OCI-LY1 (cell line): ENCODE data around the gene AKR7A2.

Experiments used
- H2AFZ ChIP-seq: fragments of 200-600 bp; sonication (generic), shearing (Covaris generic); 2 replicates; pipeline ENCODE4 v1.6.0; 2014; ENCODE audit warnings: antibody characterized with exemption, mild to moderate bottlenecking, low read length
- H3F3A ChIP-seq: fragments of 200-600 bp; sonication (generic), shearing (Covaris generic); 2 replicates; pipeline ENCODE4 v1.6.0; 2014; ENCODE audit warnings: mild to moderate bottlenecking, antibody characterized with exemption, low read length, moderate library complexity; ENCODE audit not compliant: insufficient read depth
- H3K27ac ChIP-seq: fragments of 200-600 bp; sonication (generic); 2 replicates; pipeline ENCODE4 v1.5.1; 2014; ENCODE audit warnings: low read length, mixed run types, mild to moderate bottlenecking, low read depth; ENCODE audit not compliant: poor library complexity, severe bottlenecking
- H3K27me3 ChIP-seq: fragments of 200-600 bp; sonication (generic); 2 replicates; pipeline ENCODE4 v1.6.0; 2014; ENCODE audit warnings: antibody characterized with exemption, mild to moderate bottlenecking, low read length, moderate library complexity; ENCODE audit not compliant: insufficient read depth
- H3K36me3 ChIP-seq: fragments of 200-600 bp; sonication (generic); 2 replicates; pipeline ENCODE4 v1.6.1; 2014; ENCODE audit warnings: mild to moderate bottlenecking, antibody characterized with exemption, low read length, moderate library complexity, mixed read lengths; ENCODE audit not compliant: insufficient read depth
- H3K4me1 ChIP-seq: fragments of 200-600 bp; sonication (generic); 2 replicates; pipeline ENCODE4 v1.5.1; 2014; ENCODE audit warnings: mild to moderate bottlenecking, low read length, moderate library complexity; ENCODE audit not compliant: insufficient read depth, severe bottlenecking
- H3K4me2 ChIP-seq: fragments of 200-600 bp; sonication (generic), shearing (Covaris generic); 2 replicates; pipeline ENCODE4 v1.6.1; 2014; ENCODE audit warnings: low read length
- H3K4me3 ChIP-seq: fragments of 200-600 bp; sonication (generic); 2 replicates; pipeline ENCODE4 v1.5.1; 2014; ENCODE audit warnings: low read length, low read depth, mild to moderate bottlenecking, mixed read lengths; ENCODE audit not compliant: poor library complexity, severe bottlenecking
- H3K79me2 ChIP-seq: fragments of 200-600 bp; shearing (Covaris generic); 2 replicates; pipeline ENCODE4 v1.6.1; 2016; ENCODE audit warnings: mixed run types, low read length, mixed read lengths; ENCODE audit not compliant: insufficient read depth
- H3K9ac ChIP-seq: fragments of 200-600 bp; sonication (generic), shearing (Covaris generic); 2 replicates; pipeline ENCODE4 v1.6.1; 2014; ENCODE audit warnings: mild to moderate bottlenecking, low read length, mixed read lengths
- H3K9me2 ChIP-seq: fragments of 200-600 bp; sonication (generic), shearing (Covaris generic); 2 replicates; pipeline ENCODE4 v1.6.1; 2014; ENCODE audit warnings: low read depth, mild to moderate bottlenecking, low read length, mixed read lengths
- H3K9me3 ChIP-seq: fragments of 200-600 bp; shearing (Covaris generic); 2 replicates; pipeline ENCODE4 v1.6.1; 2014; ENCODE audit warnings: low read length, mixed read lengths
- H4K20me1 ChIP-seq: fragments of 200-600 bp; sonication (generic), shearing (Covaris generic); 2 replicates; pipeline ENCODE4 v1.6.0; 2016; ENCODE audit warnings: mild to moderate bottlenecking, low read length; ENCODE audit not compliant: insufficient read depth
- CTCF ChIP-seq: fragments of 200-600 bp; sonication (generic), shearing (Covaris generic); IDR thresholded peaks from 2 replicates; pipeline ENCODE4 v1.5.1; 2017; ENCODE audit warnings: mild to moderate bottlenecking, antibody characterized with exemption, low read length, moderate library complexity, mixed read lengths
- EZH2 ChIP-seq: fragments of 200-600 bp; sonication (generic), shearing (Covaris generic); IDR thresholded peaks from 2 replicates; pipeline ENCODE4 v1.8.0; 2017; ENCODE audit warnings: borderline replicate concordance, mixed run types, mild to moderate bottlenecking, antibody characterized with exemption, low read length, moderate library complexity, mixed read lengths

Gene AKR7A2

GRCh38 chr1:19347533-19348172 lies 35.7 kb upstream of the AKR7A2 start:
- H3K9me2 ChIP-seq: no peaks in the 10 kb centered on the region
- H3F3A ChIP-seq: no peaks in the 10 kb centered on the region
- no peaks in the 10 kb centered on the region for H3K79me2 ChIP-seq
- no peak for TF ChIP-seq CTCF
- TF ChIP-seq EZH2: no peak
- peak overlapping the region; percentile 39; the same call in 1 of the 2 replicates for H3K9ac ChIP-seq
- peak overlapping the region; percentile 39 for H3K4me2 ChIP-seq
- peaks cover 35% of the 10 kb centered on the region for H3K4me1 ChIP-seq
- peaks cover 6% of the 10 kb centered on the region; the same call in 1 of the 2 replicates for H3K36me3 ChIP-seq
- H3K27ac ChIP-seq: peak overlapping the region; percentile 89
- H4K20me1 ChIP-seq: no peaks in the 10 kb centered on the region
- H3K27me3 ChIP-seq: no peaks in the 10 kb centered on the region
- no peak overlapping the region for H2AFZ ChIP-seq
- H3K9me3 ChIP-seq: no peaks in the 10 kb centered on the region
- peak overlapping the region; percentile 3 for H3K4me3 ChIP-seq

GRCh38 chr1:19346026-19346425 lies 34.1 kb upstream of the AKR7A2 start:
- Histone ChIP-seq H3K9ac (no peak overlapping the region), H4K20me1 (no peaks in the 10 kb centered on the region), H3K36me3 (peaks cover 2% of the 10 kb centered on the region; the same call in 1 of the 2 replicates)

GRCh38 chr1:19345391-19345790 lies 33.4 kb upstream of the AKR7A2 start:
- Histone ChIP-seq H3K27ac (peak overlapping the region; percentile 15), H3K27me3 (no peaks in the 10 kb centered on the region), H3K36me3 (peaks cover 4% of the 10 kb centered on the region; the same call in 1 of the 2 replicates), H3K4me1 (peaks cover 35% of the 10 kb centered on the region), H3K79me2 (no peaks in the 10 kb centered on the region), H4K20me1 (no peaks in the 10 kb centered on the region), H3K9me2 (no peaks in the 10 kb centered on the region), H3K4me2 (no peak overlapping the region), H3F3A (no peaks in the 10 kb centered on the region), H3K9me3 (no peaks in the 10 kb centered on the region), H3K9ac (no peak overlapping the region), H3K4me3 (no peak overlapping the region), H2AFZ (no peak overlapping the region)
- no peak for TF ChIP-seq CTCF
- no peak for TF ChIP-seq EZH2

More at GRCh38 chr1:19346026-19346425, 34.1 kb upstream of the AKR7A2 start:
- no peaks in the 10 kb centered on the region for H3K27me3 ChIP-seq
- H3K4me3 ChIP-seq: no peak overlapping the region
- no peak overlapping the region for H3K4me2 ChIP-seq
- no peak overlapping the region for H2AFZ ChIP-seq
- H3K4me1 ChIP-seq: peaks cover 35% of the 10 kb centered on the region
- TF ChIP-seq EZH2: no peak
- no peak for TF ChIP-seq CTCF
- no peaks in the 10 kb centered on the region for H3F3A ChIP-seq
- H3K9me3 ChIP-seq: no peaks in the 10 kb centered on the region
- no peaks in the 10 kb centered on the region for H3K79me2 ChIP-seq
- no peaks in the 10 kb centered on the region for H3K9me2 ChIP-seq
- H3K27ac ChIP-seq: peak overlapping the region; percentile 15
